Measurements from ENCODE around the gene GPR15LG.
"Not testable (repeated sequence)": the region's sequence is repeated elsewhere in the genome, so short reads cannot be mapped to it uniquely, and the experiment has no call there.

Gene GPR15LG

GRCh38 chr10:84166620-84167288 is 6.8 kb upstream of the GPR15LG start:
- no peak for DNase-seq

DNA sequence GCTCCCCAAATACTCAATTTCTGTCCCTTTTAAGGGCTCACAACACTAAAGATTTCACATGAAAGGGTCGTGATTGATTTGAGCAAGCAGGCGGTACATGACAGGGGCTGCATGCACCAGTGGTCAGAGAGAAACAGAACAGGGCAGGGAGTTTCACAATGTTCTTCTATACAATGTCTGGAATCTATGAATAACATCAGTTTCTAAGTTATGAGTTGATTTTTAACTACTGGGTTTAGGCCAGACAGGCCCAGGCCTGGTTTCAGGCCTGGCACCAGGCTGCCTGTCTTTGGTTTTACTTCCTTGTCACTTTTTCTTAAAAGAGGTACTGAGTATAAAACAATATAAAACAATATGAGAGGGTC is 6.3 kb upstream of the GPR15LG start:
- DNase-seq, result not testable (repeated sequence)

GRCh38 chr10:84168382-84168781 is 5.2 kb upstream of the GPR15LG start:
- DNase-seq, result not testable (repeated sequence)

- not testable (repeated sequence) for DNase-seq
Measured at GRCh38 chr10:84171237-84171636, 2.4 kb upstream of the GPR15LG start.

DNA sequence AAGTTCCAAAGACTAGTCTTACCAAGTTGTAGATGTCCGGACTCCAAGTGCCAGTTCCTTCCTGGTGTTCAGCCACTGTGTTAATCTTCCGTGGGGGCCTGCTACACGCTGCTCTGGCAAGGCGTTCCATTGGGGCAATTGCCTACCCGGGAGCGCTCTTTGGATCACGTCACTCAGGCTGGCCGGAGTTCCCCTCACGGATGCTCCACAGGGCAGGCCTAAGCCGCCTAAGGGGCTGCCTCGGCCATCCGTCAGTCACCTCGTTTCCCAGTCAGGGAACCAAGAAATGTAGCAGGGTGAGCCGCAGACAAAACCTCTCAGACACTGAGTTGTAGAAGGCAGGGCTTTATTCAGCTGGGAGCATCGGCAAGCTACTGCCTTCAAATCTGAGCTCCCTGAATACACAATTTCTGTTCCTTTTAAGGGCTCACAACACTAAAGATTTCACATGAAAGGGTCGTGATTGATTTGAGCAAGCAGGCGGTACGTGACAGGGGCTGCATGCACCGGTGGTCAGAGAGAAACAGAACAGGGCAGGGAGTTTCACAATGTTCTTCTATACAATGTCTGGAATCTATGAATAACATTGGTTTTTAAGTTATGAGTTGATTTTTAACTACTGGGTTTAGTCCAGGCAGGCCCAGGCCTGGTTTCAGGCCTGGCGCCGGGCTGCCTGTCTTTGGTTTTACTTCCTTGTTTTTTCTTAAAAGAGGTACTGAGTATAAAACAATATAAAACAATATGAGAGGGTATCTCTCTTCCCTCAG is 1.7 kb upstream of the GPR15LG start:
- not testable (repeated sequence) for DNase-seq

DNA sequence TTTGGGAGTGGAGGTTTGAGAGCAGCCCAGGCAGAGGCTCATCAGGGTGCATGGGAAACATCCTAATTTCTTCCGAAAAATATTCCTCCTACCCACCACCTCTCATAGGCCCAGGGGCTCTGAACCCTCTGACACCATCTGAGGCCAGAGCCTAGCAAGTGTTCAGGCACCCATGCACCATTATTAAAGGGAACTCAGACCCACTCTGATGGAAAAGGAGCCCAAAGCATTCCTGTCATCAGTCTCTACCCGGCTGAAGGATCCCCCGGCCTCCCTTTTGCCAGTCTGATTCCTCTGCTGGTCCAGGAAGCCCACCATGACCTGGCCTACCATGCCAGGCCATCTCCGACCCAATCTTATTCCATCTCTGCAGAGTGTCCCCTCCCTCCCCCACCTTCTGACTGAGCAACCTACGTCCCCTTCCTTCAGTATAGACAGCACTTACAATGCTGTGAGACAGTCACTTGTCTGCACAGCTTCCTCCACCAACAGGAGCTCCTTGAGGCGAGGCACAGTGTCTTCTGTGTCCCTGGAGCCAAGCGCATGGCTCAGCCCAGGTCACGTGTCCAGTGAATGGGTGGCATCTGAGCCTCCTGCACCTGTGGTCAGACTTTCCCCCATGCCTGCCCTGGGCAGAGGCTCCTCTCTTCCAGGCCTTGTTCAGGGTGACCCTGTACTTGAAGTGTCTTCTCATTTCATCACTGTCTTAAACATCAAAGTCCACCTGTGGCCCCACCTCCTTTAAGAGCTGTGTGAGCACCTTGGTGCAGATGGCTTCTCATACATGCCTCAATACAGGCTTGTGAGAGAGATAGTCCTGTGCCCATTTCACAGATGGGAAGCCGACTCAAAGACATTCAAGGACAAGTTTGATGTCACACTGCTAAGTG is 889 bp upstream of the GPR15LG start:
- no peak for DNase-seq

DNA sequence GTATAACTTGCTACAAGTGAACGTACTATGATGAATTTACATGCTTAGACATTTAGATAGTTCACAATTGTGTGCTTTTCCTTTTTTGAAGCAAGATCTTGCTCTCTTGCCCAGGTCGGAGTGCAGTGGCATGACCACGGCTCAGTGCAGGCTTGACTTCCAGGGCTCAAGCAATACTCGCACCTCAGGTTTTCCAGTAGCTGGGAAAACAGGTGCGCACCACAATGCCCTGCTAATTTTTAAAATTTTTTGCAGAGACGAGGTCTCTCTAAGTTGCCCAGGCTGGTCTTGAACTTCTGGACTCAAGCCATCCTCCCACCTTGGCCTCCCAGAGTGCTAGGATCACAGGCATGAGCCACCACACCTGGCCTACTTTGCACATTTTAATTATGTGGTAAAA is 1.8 kb downstream of the GPR15LG start:
- no peak for DNase-seq

DNA sequence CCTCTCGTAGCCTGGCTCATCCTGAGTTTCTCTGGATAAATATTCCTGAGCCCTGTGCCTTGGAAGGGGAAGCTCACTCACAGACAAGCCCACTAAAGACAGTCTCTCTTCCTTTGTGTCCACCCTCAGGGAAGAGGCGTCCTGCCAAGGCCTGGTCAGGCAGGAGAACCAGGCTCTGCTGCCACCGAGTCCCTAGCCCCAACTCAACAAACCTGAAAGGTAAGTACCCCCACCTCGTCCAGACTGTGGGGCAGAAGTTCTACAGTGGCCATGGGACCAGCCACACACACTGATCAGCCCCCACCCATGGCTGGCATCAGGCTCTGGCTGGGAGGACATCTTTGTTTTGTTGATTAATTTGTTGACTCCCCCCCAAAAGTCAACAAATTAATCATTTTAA is 2.8 kb downstream of the GPR15LG start:
- no peak for DNase-seq

DNA sequence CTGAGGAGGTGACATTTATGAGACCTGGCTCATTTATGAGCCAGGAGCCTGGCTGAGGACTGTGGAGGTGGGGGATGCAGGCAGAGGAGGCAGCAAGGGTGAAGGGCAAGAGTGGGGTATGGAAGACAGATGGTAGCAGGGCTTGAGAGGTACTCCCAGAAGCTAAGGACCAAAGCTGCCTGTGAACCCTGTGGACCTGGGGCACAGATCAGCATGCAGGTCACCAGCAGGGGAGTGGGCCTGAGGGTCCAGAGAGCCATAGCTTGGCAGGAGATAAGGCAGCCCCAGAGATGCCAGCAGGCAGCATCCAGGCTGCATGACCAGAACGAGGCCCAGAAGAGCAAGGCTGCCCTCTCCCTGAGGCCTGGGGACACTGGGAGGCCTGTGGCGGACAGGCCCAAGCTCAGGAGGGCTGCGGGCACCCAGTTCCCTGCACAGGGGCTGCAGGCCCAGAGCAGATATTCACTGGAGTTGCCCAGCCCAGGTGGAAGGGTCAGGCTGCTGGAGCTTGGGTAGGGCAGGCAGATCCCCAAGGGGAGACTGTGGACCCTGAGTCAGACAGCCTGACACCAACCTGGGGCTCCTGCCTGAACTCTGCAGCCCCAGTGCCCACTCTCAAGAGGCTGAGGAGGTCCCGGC is 3.4 kb downstream of the GPR15LG start:
- DNase-seq, result no peak

- peak; percentile 20 for DNase-seq
Measured at GRCh38 chr10:84177541-84178141, 4.0 kb downstream of the GPR15LG start.

DNA sequence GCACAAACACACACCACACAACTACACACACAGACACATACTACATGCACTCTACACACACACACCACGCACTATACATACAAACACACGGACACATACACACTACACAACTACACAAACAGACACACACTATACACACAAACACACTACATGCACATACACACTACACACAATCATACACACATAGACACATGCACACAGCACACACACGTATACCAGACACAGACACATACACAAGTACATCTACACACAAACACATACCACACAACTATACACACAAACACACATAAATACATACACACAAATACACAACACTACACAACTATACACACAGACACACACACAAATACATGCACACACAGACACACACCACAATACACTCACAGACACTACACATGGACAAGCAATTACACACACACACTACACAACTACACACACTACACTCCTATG is 4.6 kb downstream of the GPR15LG start:
- DNase-seq, result no peak

- DNase-seq, result no peak
Measured at GRCh38 chr10:84179059-84179710, 5.6 kb downstream of the GPR15LG start.

DNA sequence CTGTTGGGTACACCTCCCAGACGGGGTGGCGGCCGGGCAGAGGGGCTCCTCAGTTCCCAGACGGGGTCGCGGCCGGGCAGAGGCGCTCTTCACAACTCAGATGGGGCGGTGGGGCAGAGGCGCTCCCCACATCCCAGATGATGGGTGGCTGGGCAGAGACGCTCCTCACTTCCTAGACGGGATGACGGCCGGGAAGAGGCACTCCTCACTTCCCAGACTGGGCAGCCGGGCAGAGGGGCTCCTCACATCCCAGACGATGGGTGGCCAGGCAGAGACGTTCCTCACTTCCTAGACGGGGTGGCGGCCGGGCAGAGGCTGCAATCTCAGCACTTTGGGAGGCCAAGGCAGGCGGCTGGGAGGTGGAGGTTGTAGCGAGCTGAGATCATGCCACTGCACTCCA is 6.8 kb downstream of the GPR15LG start:
- DNase-seq, result not testable (repeated sequence)

DNA sequence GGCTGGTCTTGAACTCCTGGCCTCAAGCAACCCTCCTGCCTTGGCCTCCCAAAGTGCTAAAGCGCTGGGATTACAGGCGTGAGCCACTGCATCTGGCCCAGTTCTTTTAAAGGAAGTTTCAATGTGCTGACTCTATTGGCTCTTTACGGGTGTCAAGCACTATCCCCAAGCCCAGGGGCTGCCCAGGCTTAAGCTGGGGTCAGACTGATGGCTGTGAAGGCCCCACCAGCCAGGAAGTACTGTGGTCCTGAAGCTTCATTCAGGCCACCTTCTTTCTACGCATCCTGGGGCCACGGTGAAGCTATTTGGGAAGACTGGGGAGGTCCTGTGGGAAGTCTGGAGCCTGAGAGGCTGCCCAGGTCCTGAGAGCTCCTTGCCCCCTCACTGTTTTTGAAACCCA is 8.0 kb downstream of the GPR15LG start:
- DNase-seq, result no peak

- no peak for DNase-seq
Measured at GRCh38 chr10:84184517-84184916, 10.9 kb downstream of the GPR15LG start.

- DNase-seq, result no peak
Measured at GRCh38 chr10:84185526-84186175, 12.1 kb downstream of the GPR15LG start.

DNA sequence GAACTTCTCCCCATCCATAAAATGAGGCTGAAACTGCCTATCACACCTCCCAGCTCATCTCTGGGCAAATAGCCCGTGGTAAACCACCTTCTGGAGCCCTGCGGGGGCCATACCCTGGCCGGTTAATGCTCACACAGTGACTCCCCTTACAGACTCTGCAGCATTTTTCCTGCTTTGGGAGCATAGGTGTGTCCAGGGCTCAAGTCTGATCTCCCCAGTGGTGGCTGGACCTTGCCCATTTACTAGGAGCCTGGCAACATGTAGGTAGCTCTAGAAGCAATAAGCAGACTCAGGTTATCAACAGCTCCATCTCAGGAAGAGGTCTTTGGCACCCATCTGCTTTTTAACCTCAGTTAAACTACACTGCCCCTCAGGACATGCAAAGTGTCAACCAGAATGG is 15.2 kb downstream of the GPR15LG start:
- no peak for DNase-seq

DNA sequence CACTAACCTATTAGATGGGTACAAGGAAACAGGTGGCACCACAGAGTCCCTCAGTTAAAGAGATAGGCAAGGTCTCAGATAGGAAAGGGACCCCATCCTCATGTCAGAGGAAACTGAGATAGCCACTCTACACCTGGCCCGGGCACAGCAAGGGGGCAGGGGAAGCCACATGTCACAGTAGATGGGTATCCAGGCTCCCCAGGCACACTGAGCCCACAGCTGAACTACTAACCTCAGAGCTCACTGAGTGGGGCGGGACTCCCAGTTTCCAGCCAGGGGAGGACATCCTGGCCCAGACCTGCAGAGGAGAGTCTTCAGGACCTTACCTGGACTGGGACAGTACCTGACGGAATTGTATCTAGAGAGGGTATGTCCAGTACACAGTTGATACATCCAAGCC is 17.0 kb downstream of the GPR15LG start:
- DNase-seq, result no peak

- DNase-seq, result no peak
Measured at GRCh38 chr10:84191106-84191505, 17.5 kb downstream of the GPR15LG start.

DNA sequence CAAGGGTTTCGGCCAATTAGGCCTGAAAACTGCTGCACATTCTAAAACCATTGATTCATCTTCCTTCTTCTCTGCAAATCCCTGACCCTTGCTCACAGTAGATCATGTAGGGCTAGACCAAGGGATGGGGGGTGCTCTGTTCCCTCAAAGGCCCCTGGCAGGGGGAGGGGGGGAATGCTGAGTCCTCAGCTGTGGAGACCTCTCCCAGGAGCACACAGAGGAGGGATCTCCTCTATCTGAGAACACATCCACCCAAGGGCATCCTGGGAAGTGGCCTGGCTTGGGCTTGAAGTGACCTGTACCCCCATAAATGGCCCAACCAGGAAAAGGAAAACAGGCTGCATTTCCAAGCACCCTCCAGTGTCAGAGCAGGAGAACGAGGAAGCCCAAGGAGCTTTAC is 19.7 kb downstream of the GPR15LG start:
- no peak for DNase-seq

DNA sequence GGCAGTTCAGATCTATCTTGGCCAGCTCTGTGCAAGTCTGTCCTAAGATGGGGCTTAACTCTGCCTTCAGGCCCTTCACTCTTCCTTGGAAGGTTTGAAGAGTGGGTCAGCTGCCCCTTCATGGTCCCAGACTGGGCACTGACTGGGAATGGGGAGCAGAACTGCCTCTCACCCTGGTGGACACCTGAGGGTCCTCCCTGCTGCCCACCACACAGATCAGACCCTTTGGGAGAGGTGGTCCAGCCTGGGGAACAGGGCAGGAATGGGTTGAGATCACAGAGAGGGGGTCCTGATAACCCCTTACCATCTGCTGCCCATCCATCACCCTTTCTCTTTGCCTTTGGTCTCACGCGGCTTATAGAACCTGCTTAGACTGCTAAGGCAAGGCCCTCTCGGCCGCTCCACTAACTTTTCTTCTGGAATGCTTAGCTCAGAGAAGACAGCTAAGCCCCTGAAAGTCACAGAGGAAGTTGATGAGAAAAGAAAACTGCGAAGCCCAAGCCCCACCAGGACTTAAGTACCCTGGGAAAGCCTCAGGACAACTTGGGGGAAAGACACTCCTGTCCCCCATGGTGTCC is 20.3 kb downstream of the GPR15LG start:
- DNase-seq, result no peak

Data from stimulated activated CD4-positive, alpha-beta T cell treated with anti-CD3 and anti-CD28 coated beads, Interleukin-15, amount 100 ng/mL, for 24 hours (primary cell).